Measurements from ENCODE around the gene KRTAP16-1.

Gene KRTAP16-1

DNA sequence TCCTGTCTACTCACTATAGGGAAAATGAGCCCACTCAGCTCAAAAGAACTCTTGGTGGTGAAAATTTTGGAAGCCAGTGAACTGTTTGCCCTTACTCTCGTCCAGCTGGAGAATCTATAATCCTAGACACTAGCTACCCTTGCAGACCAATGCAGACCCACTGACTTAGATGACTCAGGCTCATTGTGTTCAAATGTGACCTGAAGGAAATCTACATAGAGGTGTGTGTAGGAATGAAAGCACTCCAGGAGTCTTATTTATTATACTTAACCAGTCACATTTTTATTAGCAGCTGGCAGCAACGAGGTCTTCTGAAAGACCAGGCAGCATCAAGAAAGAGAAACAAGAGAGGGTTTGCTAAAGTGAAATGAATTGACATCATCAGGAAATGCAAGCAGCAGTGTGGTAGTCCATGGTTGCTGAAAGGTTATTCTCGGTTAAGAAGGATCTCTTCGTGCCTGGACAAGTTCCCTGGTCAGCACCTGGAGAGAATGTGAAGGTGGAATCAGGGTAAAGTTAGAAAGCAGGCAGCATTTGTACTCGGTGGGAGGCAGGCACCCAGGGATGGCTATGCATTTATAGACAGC, 7.8 kb downstream of the KRTAP16-1 start:
- TF ChIP-seq, protein P1, sequence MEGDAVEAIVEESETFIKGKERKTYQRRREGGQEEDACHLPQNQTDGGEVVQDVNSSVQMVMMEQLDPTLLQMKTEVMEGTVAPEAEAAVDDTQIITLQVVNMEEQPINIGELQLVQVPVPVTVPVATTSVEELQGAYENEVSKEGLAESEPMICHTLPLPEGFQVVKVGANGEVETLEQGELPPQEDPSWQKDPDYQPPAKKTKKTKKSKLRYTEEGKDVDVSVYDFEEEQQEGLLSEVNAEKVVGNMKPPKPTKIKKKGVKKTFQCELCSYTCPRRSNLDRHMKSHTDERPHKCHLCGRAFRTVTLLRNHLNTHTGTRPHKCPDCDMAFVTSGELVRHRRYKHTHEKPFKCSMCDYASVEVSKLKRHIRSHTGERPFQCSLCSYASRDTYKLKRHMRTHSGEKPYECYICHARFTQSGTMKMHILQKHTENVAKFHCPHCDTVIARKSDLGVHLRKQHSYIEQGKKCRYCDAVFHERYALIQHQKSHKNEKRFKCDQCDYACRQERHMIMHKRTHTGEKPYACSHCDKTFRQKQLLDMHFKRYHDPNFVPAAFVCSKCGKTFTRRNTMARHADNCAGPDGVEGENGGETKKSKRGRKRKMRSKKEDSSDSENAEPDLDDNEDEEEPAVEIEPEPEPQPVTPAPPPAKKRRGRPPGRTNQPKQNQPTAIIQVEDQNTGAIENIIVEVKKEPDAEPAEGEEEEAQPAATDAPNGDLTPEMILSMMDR (conservative IDR thresholded peaks at IDR 0.05; ENCODE audit: low read depth, low read length) = no peak
- H3K4me3 ChIP-seq (ENCODE audit: low read length) = no peak overlapping the region
- DNase-seq (ENCODE audit: low read depth) = no peak

DNA sequence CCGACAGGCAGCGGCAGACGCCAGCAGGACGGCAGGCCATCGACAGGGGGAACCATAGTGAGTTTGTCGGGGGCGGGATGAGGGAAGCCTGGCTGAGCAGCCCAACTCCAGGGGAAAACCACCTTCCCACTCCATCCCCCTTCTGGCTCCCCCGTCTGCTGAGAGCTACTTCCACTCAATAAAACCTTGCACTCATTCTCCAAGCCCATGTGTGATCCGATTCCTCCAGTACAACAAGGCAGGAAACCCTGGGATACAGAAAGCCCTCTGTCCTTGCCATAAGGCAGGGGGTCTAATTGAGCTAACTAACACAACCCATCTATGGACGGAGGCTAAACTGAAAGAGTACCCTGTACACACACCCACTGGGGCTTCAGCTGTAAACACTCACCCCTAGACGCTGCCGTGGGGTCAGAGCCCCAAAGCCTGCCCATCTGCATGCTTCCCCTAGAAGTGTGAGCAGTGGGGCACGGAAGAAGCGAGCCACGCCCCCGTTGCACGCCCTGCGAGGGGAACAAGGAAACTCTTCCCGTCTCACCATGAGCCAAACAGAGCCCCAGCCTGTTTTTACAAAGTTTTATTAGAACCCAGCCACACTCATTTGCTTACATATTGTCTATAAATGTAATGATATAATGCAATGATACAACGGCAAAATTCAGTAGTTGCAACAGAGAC, 10.5 kb downstream of the KRTAP16-1 start:
- TF ChIP-seq, protein P1 (conservative IDR thresholded peaks at IDR 0.05; ENCODE audit: low read depth, low read length) = no peak
- no peak overlapping the region for H3K4me3 ChIP-seq (ENCODE audit: low read length)
- no peak for DNase-seq (ENCODE audit: low read depth)

DNA sequence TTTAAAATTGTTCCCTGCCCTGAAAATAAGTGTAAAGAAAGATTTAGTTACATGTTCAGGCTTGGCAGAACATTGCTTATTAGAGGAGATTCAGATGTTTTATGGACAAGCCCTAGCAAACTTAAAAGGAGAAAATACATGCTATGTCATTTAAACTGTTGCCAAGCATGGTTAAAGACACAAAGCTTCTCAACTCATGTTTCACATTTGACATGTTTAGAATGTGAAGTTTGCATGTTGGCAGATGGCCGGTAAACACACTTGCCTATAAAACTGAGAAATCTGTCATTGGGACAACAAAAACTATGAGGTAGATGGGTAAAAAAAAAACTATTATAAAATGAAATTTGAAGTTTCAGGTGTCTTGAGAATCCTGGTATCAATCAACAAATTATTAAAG, 12.3 kb downstream of the KRTAP16-1 start:
- no peak overlapping the region for H3K4me3 ChIP-seq (ENCODE audit: low read length)
- TF ChIP-seq, protein P1 (conservative IDR thresholded peaks at IDR 0.05; ENCODE audit: low read depth, low read length) = no peak
- no peak for DNase-seq (ENCODE audit: low read depth)

DNA sequence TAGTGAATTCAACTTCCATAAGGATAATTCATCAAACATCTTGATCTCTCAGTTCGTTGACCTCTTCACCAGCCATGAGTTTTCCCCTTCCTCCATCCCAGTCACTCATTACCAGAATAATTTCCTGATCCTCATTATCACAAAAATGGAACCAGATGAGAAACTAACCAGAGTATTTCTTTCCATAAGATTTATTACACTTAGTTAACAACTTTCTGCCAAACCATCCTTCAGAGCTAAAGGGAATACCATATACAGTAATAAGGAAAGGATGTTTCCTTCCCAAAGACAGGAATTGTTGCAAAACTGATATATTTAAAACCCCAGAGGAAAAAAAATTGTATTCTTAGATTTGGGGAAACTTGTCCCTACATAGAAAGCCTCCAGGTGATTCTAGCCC, 15.1 kb downstream of the KRTAP16-1 start:
- TF ChIP-seq, protein P1 (conservative IDR thresholded peaks at IDR 0.05; ENCODE audit: low read depth, low read length) = no peak
- no peak for DNase-seq (ENCODE audit: low read depth)
- no peak overlapping the region for H3K4me3 ChIP-seq (ENCODE audit: low read length)

DNA sequence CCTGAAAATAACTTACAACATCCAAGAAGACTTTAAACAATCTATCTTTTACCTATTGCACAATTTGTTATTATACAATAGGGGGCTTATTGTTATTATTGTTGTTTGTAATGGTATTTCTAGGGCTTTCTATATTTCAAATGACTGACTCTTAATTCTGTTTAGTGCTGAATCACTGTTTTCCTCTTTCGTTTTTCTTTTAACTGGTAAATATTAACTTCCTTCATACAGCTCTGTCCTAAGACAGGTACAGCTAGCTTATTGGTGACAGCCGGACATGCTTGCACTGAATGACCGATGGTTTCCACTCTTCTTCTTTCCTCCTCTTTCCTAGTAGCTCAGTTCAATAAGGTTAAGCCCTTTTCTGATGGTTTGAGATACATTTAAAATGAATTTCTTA, 22.1 kb downstream of the KRTAP16-1 start:
- DNase-seq (ENCODE audit: low read depth) = no peak
- TF ChIP-seq, protein P1 (conservative IDR thresholded peaks at IDR 0.05; ENCODE audit: low read depth, low read length) = no peak

DNA sequence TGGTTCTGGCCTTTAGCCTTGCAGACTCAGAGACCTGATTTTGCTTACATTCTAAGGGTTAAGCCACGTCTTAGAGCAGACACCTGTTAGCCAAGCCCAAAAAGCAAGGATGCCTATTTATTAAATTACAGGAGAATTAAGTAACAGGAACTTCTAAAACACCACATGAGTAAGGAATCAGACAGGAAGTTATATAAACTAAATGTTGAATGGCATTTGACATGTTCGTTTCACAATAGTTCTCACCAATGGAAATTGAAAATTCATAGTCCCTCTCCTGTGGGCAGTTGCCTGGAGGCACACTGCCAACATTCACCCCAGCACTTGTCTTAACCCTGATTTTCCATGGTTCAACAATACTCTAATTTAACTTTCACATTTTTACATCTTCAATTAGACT, 24.6 kb downstream of the KRTAP16-1 start:
- DNase-seq (ENCODE audit: low read depth) = no peak
- H3K4me3 ChIP-seq (ENCODE audit: low read length) = no peak overlapping the region
- TF ChIP-seq, protein P1 (conservative IDR thresholded peaks at IDR 0.05; ENCODE audit: low read depth, low read length) = no peak

More for the DNA sequence above, 22.1 kb downstream of the KRTAP16-1 start:
- no peak overlapping the region for H3K4me3 ChIP-seq (ENCODE audit: low read length)

DNA sequence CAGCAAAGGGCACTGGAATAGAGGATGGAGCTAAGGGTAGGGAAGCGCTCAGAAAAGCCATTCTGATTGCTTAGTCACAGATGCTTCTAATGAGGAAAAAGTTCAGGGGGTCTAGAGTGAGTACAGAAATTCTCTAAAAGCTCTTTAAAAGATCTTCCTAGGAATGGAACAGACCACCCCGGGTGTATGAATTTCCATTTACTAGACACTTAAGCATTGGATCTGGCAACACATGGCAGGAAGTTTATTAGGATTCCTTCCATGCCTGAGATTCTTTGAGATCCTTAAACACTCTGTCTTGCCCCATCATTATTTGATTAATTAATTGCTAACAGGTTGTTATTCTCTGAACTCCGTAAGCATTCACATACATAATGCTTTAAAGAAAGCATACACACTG, 25.1 kb downstream of the KRTAP16-1 start:
- peak; percentile 7 for DNase-seq (ENCODE audit: low read depth)
- H3K4me3 ChIP-seq (ENCODE audit: low read length) = no peak overlapping the region
- TF ChIP-seq, protein P1 (conservative IDR thresholded peaks at IDR 0.05; ENCODE audit: low read depth, low read length) = no peak

All from retinal pigment epithelial cell (primary cell).